LNCaP clone FGC (cell line): ENCODE measurements around the gene CACNA1B.

Experiments used
- DNase-seq: peaks from one replicate; pipeline ENCODE4 v3.0.0-alpha.2; 2011; ENCODE audit warnings: low read depth
- H3K4me3 ChIP-seq: 2 replicates; pipeline ENCODE4 v1.5.1; 2011; ENCODE audit warnings: mild to moderate bottlenecking, low read depth, low read length, control low read depth
- TF ChIP-seq, protein P1 (sequence below): IDR thresholded peaks from 2 replicates; pipeline ENCODE4 v1.5.1; 2012; ENCODE audit warnings: mild to moderate bottlenecking; ENCODE audit not compliant: control insufficient read depth, insufficient read depth; ENCODE audit errors: extremely low read depth

The CACNA1B gene

GRCh38 chr9:137956688-137957385, 79.3 kb downstream of the CACNA1B start:
- TF ChIP-seq, protein P1, sequence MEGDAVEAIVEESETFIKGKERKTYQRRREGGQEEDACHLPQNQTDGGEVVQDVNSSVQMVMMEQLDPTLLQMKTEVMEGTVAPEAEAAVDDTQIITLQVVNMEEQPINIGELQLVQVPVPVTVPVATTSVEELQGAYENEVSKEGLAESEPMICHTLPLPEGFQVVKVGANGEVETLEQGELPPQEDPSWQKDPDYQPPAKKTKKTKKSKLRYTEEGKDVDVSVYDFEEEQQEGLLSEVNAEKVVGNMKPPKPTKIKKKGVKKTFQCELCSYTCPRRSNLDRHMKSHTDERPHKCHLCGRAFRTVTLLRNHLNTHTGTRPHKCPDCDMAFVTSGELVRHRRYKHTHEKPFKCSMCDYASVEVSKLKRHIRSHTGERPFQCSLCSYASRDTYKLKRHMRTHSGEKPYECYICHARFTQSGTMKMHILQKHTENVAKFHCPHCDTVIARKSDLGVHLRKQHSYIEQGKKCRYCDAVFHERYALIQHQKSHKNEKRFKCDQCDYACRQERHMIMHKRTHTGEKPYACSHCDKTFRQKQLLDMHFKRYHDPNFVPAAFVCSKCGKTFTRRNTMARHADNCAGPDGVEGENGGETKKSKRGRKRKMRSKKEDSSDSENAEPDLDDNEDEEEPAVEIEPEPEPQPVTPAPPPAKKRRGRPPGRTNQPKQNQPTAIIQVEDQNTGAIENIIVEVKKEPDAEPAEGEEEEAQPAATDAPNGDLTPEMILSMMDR, result no peak
- no peak for DNase-seq
- no peak overlapping the region for H3K4me3 ChIP-seq

DNA sequence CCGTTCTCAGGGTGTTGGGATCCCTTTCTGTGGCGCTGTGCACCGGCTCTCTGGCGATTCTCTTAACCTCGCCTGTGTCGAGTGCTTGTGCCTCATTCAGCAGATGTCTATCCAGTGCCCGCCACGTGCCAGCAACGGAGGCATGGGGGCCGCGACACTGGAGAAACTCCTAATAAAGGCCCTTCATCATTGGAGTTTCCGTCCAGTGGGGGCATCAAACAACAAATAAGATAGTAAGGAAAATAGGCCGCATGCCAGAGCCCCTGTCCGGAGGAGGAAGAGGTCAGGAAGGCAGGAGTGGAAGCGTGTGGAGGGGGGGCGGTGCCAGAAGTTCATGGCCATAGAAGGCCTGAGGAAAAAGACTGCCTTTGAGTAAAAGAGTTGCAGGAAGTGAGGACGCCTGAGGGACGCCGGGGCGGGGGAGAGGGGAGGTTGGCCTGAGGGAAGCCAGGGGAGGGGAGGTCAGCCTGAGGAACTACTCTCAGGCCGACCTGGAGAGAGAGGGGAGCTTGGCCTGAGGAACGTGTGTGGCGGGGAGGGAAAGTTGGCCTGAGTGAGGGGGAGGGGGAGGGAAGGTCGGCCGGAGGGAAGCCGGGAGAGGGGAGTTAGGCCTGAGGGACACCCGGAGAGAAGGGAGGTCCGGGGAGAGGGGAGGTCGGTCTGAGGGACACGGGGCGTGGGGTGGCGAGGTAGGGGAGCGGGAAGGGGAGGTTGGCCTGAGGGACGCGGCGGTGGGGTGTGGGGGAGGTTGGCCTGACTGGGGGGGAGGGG, 82.2 kb downstream of the CACNA1B start:
- H3K4me3 ChIP-seq, result no peak overlapping the region
- TF ChIP-seq, protein P1, result no peak
- no peak for DNase-seq

GRCh38 chr9:137960496-137960895, 82.9 kb downstream of the CACNA1B start:
- TF ChIP-seq, protein P1, result no peak
- DNase-seq, result no peak

GRCh38 chr9:137963525-137963924, 85.9 kb downstream of the CACNA1B start:
- TF ChIP-seq, protein P1, result no peak
- no peak for DNase-seq
- H3K4me3 ChIP-seq, result no peak overlapping the region

More at GRCh38 chr9:137960496-137960895, 82.9 kb downstream of the CACNA1B start:
- no peak overlapping the region for H3K4me3 ChIP-seq

DNA sequence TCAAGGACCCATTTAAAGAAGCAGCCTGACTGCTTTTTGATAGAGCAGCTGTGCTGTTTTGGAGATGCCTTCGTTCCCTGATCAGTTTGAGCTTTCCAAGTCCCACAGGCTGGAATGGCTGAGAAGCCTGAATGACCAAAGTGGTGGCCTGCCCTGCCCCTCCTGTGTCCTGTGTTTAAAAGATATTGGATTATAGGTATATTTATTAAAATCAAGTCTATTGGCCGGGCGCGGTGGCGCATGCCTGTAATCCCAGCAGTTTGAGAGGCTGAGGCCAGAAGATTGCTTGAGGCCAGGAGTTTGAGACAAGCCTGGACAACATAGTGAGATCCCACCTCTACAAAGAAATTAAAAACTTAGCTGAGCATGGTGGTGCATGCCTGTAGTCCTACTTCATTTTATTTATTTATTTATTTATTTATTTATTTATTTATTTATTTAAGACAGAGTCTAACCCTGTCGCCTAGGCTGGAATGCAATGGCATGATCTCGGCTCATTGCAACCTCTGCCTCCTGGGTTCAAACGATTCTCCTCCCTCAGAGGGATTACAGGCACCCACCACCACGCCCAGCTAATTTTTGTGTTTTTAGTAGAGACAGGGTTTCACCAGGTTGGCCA, 87.7 kb downstream of the CACNA1B start:
- no peak for DNase-seq
- TF ChIP-seq, protein P1, result no peak

DNA sequence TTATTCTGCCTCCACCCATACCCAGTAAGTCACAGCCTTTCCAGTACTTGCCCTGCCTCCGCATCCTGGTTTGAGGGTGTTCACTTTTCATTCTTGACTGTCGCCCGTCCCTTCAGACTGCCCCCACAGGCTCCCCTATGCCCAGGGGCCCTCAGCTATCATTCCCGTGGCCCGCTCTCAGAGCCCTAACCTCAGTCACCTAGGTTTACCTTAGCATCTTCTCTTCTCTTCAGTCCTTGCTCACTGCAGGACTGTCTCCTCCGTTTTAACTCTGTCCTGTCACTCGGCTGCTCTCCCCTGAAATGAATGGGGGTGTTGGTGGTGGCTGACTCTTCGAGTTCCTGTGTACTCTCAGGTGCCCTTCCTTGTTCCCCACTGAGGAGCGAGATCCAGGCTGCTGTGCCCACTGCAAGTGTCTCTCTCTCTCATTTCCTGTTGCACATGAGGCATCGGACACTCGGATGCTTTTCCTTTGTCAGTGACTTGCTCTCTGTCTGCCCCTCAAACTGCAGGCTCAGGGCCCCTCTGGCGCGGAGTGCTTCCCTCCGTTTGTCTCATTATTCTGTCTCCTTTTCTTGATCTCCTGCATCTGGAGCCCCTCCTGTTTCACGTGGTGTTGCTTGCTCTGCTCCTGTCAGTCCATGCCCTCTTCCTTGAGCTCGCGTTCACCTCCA, 89.8 kb downstream of the CACNA1B start:
- no peak overlapping the region for H3K4me3 ChIP-seq

More for the DNA sequence above, 87.7 kb downstream of the CACNA1B start:
- no peak overlapping the region for H3K4me3 ChIP-seq

More for the DNA sequence above, 89.8 kb downstream of the CACNA1B start:
- TF ChIP-seq, protein P1, result no peak
- no peak for DNase-seq
